Common myeloid progenitor, CD34-positive (primary cell): ENCODE data around the gene RAMP1.

ENCODE experiments used
- CTCF ChIA-PET: fragments of 350-600 bp; sonication (Branson Sonifier 250); formaldehyde crosslinking; loops from one replicate; lab custom pipeline; 2021; ENCODE audit warnings: antibody characterized with exemption; lab: Charles Lee
- POLR2A ChIA-PET: fragments of 350-600 bp; sonication (Branson Sonifier 250); formaldehyde crosslinking; loops from one replicate; lab custom pipeline; 2021; ENCODE audit warnings: antibody characterized with exemption; lab: Charles Lee
- DNase-seq, 3 donors: peaks; one replicate each; pipeline versions ENCODE4 v3.0.0 to v3.0.0-alpha.2; 2013
- H3K27ac ChIP-seq, 2 experiments: 1 replicate in 1 of 2; 2 replicates in 1 of 2; pipeline ENCODE4 v1.7.0; 2013; ENCODE audit warnings: inconsistent platforms in 2 of 2, low read length in 2 of 2, mild to moderate bottlenecking in 2 of 2, low read depth in 1 of 2, moderate library complexity in 1 of 2; ENCODE audit not compliant: severe bottlenecking in 2 of 2, insufficient read depth in 1 of 2, poor library complexity in 1 of 2
- H3K27me3 ChIP-seq, 5 experiments: replicated peaks in 2 of 5; 1 replicate in 3 of 5; 2 replicates in 2 of 5; pipeline versions ENCODE4 v1.6.1 to v1.7.0; 2013; ENCODE audit warnings: low read length in 4 of 5, mild to moderate bottlenecking in 2 of 5, moderate library complexity in 2 of 5, inconsistent platforms in 1 of 5; ENCODE audit not compliant: insufficient read depth in 5 of 5, control insufficient read depth in 4 of 5
- H3K36me3 ChIP-seq, 4 experiments: 1 replicate in 2 of 4; 2 replicates in 2 of 4; pipeline versions ENCODE4 v1.6.1 to v1.7.0; 2013; ENCODE audit warnings: low read length in 3 of 4, control low read depth in 1 of 4, mild to moderate bottlenecking in 1 of 4; ENCODE audit not compliant: control insufficient read depth in 4 of 4, insufficient read depth in 4 of 4
- H3K4me1 ChIP-seq, 4 experiments: 1 replicate in 3 of 4; 2 replicates in 1 of 4; pipeline versions ENCODE4 v1.6.1 to v1.7.1; 2013; ENCODE audit warnings: low read length in 3 of 4, mild to moderate bottlenecking in 3 of 4, control low read depth in 1 of 4, inconsistent platforms in 1 of 4, moderate library complexity in 1 of 4; ENCODE audit not compliant: control insufficient read depth in 4 of 4, insufficient read depth in 4 of 4; ENCODE audit errors: control extremely low read depth in 1 of 4
- H3K4me3 ChIP-seq, 7 experiments: 1 replicate in 4 of 7; 2 replicates in 3 of 7; pipeline versions ENCODE4 v1.5.1 to v1.7.0; 2013; ENCODE audit warnings: mild to moderate bottlenecking in 7 of 7, low read length in 6 of 7, moderate library complexity in 6 of 7, inconsistent platforms in 2 of 7, low read depth in 2 of 7, control low read depth in 1 of 7; ENCODE audit not compliant: insufficient read depth in 4 of 7, control insufficient read depth in 1 of 7; ENCODE audit errors: extremely low read depth in 1 of 7
- H3K9me3 ChIP-seq, 5 experiments: 1 replicate in 4 of 5; 2 replicates in 1 of 5; pipeline versions ENCODE4 v1.6.1 to v1.7.1; 2013; ENCODE audit warnings: low read length in 4 of 5, mild to moderate bottlenecking in 2 of 5, inconsistent platforms in 1 of 5, low read depth in 1 of 5, moderate library complexity in 1 of 5; ENCODE audit not compliant: control insufficient read depth in 4 of 5, insufficient read depth in 2 of 5; ENCODE audit errors: control extremely low read depth in 1 of 5
- WGBS: methylation state at CpG from one replicate; pipeline ENCODE4 v1.1.5; 2013; ENCODE audit not compliant: insufficient coverage; 5-methylcytosine and 5-hydroxymethylcytosine counted together

Gene RAMP1

GRCh38 chr2:237894396-237894979, 35.1 kb downstream of the RAMP1 start:
- H3K9me3 ChIP-seq: no peaks in the 10 kb centered on the region
- ChIA-PET CTCF (no interaction called here), POLR2A (no interaction called here)
- WGBS: 93% methylated on average over 14 of the region's 15 CpGs
- DNase-seq: no peak
- H3K27me3 ChIP-seq: no peaks in the 10 kb centered on the region
- H3K4me1 ChIP-seq: peaks cover 8 to 60% (median 30%) of the 10 kb centered on the region in 4 experiments
- H3K4me3 ChIP-seq: no peak overlapping the region
- H3K27ac ChIP-seq: no peak overlapping the region
- peaks cover 0 to 3% (median 0%) of the 10 kb centered on the region in 4 experiments for H3K36me3 ChIP-seq

GRCh38 chr2:237894986-237895543, 35.6 kb downstream of the RAMP1 start:
- Histone ChIP-seq H3K4me3 (no peak overlapping the region), H3K9me3 (no peaks in the 10 kb centered on the region), H3K27me3 (no peaks in the 10 kb centered on the region), H3K27ac (no peak overlapping the region), H3K4me1 (peaks cover 8 to 66% (median 30%) of the 10 kb centered on the region in 4 experiments), H3K36me3 (peaks cover 0 to 3% (median 0%) of the 10 kb centered on the region in 4 experiments)
- ChIA-PET CTCF (interaction anchor here (1.4 kb wide), 1 partner anchor 19 kb away, joined by 3 read pairs; no protein-coding TSS in a partner anchor), POLR2A (no interaction called here)
- WGBS: 95% methylated on average over 10 of the region's 12 CpGs
- no peak for DNase-seq

DNA sequence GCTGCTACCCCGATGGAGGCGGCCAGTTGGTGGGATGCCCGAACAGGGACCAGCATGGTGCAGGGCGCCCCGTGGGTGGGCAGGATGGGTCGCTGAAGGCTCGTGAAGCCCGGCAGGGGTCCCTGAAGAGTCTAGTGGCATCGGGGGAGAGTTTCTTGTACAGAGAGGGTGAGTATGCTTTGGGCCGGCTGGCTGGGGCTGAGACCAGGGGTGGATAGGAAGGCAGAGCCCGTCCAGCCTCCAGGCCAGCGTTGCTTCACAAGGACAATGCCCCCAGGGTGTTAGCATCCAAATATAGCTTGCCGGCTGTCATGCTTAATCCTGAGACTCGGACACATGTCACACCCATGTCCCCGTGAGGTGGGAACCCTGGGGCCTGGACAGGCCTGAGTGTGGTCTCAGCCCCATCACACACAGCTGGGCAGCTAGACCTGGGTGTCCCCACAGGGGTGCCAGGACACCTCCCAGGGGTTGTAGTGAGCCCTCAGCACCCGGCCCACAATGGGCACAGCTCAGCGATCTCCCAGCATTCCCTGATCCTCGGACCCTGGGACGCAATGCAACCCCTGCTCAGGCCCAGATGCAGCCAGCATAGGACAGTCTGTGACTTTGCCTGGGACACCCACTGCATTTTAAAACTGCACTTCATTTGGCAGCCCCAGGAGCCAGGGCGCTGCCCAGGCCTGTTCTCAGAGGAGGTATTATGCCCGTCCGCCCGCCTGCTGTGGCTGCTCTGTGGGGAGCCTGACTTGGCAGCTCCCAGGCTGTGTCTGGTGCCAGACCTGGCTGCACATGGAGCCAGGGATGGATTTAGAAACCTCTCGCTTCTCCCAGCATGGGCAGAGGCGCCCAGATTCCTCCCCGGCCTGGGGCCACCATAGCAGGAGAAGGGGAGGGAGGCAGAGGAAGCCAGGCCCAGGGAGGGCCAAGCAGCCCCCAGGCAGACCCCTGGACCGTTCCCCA, 36.4 kb downstream of the RAMP1 start:
- H3K9me3 ChIP-seq: no peaks in the 10 kb centered on the region
- ChIA-PET POLR2A (no interaction called here), CTCF (interaction anchor here (1.4 kb wide), 1 partner anchor 20 kb away, joined by 3 read pairs; no protein-coding TSS in a partner anchor)
- no peak overlapping the region for H3K27ac ChIP-seq
- peaks cover 0 to 3% (median 0%) of the 10 kb centered on the region in 4 experiments for H3K36me3 ChIP-seq
- no peaks in the 10 kb centered on the region for H3K27me3 ChIP-seq
- H3K4me3 ChIP-seq: no peak overlapping the region
- peaks cover 4 to 65% (median 30%) of the 10 kb centered on the region in 4 experiments for H3K4me1 ChIP-seq
- WGBS: 95% methylated on average over 23 of the region's 27 CpGs
- no peak for DNase-seq

DNA sequence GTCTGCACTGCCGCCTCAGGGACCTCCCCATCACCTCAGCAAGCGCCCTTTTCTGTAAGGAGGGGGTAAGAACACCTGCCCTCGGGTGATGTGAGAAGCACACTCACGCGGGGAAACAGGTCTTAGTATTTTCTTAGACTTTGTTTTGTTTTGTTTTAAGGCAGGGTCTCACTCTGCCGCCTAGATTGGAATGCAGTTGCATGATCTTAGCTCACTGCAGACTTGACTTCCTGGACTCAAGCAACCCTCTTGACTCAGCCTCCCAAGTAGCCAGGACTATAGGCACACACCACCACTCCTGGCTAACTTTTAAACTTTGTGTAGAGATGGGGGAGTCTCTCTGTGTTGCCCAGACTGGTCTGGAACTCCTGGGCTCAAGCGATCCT, 37.1 kb downstream of the RAMP1 start:
- H3K36me3 ChIP-seq: peaks cover 0 to 3% (median 0%) of the 10 kb centered on the region in 4 experiments
- H3K27me3 ChIP-seq: no peaks in the 10 kb centered on the region
- 80% methylated on average over 1 of the region's 7 CpGs for WGBS
- H3K27ac ChIP-seq: no peak overlapping the region
- DNase-seq: no peak
- peaks cover 3 to 70% (median 31%) of the 10 kb centered on the region in 4 experiments for H3K4me1 ChIP-seq
- no peaks in the 10 kb centered on the region for H3K9me3 ChIP-seq
- CTCF ChIA-PET: no interaction called here
- H3K4me3 ChIP-seq: no peak overlapping the region
- POLR2A ChIA-PET: no interaction called here

GRCh38 chr2:237896956-237897355, 37.5 kb downstream of the RAMP1 start:
- Histone ChIP-seq H3K36me3 (peaks cover 0 to 3% (median 0%) of the 10 kb centered on the region in 4 experiments), H3K9me3 (no peaks in the 10 kb centered on the region), H3K4me1 (peaks cover 3 to 72% (median 33%) of the 10 kb centered on the region in 4 experiments), H3K4me3 (no peak overlapping the region), H3K27me3 (no peaks in the 10 kb centered on the region), H3K27ac (no peak overlapping the region)
- 94% methylated on average over 10 of the region's 10 CpGs for WGBS
- ChIA-PET CTCF (no interaction called here), POLR2A (no interaction called here)
- DNase-seq: no peak

GRCh38 chr2:237898057-237898414, 38.6 kb downstream of the RAMP1 start:
- peaks cover 3 to 71% (median 32%) of the 10 kb centered on the region in 4 experiments for H3K4me1 ChIP-seq
- DNase-seq: no peak
- no peaks in the 10 kb centered on the region for H3K27me3 ChIP-seq
- ChIA-PET POLR2A (no interaction called here), CTCF (interaction anchor here (1.2 kb wide), 1 partner anchor 40 kb away, joined by 4 read pairs; no protein-coding TSS in a partner anchor)
- H3K4me3 ChIP-seq: peak overlapping the region in 1 of 7 experiments; percentile 4
- H3K36me3 ChIP-seq: peaks cover 0 to 3% (median 0%) of the 10 kb centered on the region in 4 experiments
- peak overlapping the region; percentile 36 to 60 for H3K27ac ChIP-seq
- no CpG with 5 or more reads among the region's 1 CpG for WGBS
- H3K9me3 ChIP-seq: no peaks in the 10 kb centered on the region
